ENCODE results near the gene CUEDC2. TPM values are rescaled to one million over a fixed set of nuclear protein-coding genes. Genes with fewer than 3 reads are reported as not detected.

The CUEDC2 gene
- total RNA-seq, 1 experiment from 2014 or later: 40.2 TPM

- Mint-ChIP-seq H3K9me3 (no peaks in the 10 kb centered on the region), H3K27me3 (ENCODE audit: low read depth) (no peaks in the 10 kb centered on the region), H3K27ac (no peak overlapping the region), H3K4me3 (no peak overlapping the region), H3K36me3 (peaks cover 24% of the 10 kb centered on the region), H3K4me1 (no peaks in the 10 kb centered on the region)
- ATAC-seq (no peak), DNase-seq (ENCODE audit: low spot score) (no peak)
- POLR2A ChIA-PET: no interaction called here
- TF ChIP-seq RELA (CRISPR knock-in tag; IDR thresholded peaks at IDR 0.05; ENCODE audit: borderline replicate concordance) (no peak), MAX (CRISPR knock-in tag; IDR thresholded peaks at IDR 0.05) (no peak), NFE2L1 (CRISPR knock-in tag; IDR thresholded peaks at IDR 0.05) (no peak), JAZF1 (CRISPR knock-in tag; IDR thresholded peaks at IDR 0.05) (no peak), ZNF396 (CRISPR knock-in tag; IDR thresholded peaks at IDR 0.05; ENCODE audit: borderline replicate concordance) (no peak), PREB (CRISPR knock-in tag; IDR thresholded peaks at IDR 0.05; ENCODE audit: borderline replicate concordance) (no peak), PRRX2 (CRISPR knock-in tag; IDR thresholded peaks at IDR 0.05) (no peak), MXD4 (CRISPR knock-in tag; IDR thresholded peaks at IDR 0.05; ENCODE audit: borderline replicate concordance) (no peak), ZSCAN18 (CRISPR knock-in tag; IDR thresholded peaks at IDR 0.05) (no peak), IRF1 (CRISPR knock-in tag; IDR thresholded peaks at IDR 0.05) (no peak), ZNF281 (CRISPR knock-in tag; IDR thresholded peaks at IDR 0.05) (no peak), E2F4 (CRISPR knock-in tag; IDR thresholded peaks at IDR 0.05; ENCODE audit: borderline replicate concordance, low read depth) (no peak), USF2 (CRISPR knock-in tag; IDR thresholded peaks at IDR 0.05) (no peak), ZNF138 (CRISPR knock-in tag; conservative IDR thresholded peaks at IDR 0.05) (no peak), ATF6 (CRISPR knock-in tag; IDR thresholded peaks at IDR 0.05) (no peak), ARID4B (CRISPR knock-in tag; IDR thresholded peaks at IDR 0.05; ENCODE audit: borderline replicate concordance) (no peak), RORB (CRISPR knock-in tag; IDR thresholded peaks at IDR 0.05) (no peak), ELF4 (CRISPR knock-in tag; IDR thresholded peaks at IDR 0.05; ENCODE audit: low read depth) (no peak)
- CTCF ChIA-PET: interaction anchor here (1.8 to 2.0 kb wide), 2 partner anchors 78 to 107 kb away, joined by 6 read pairs; no protein-coding TSS in a partner anchor
Observed at GRCh38 chr10:102476466-102477141, 44.2 kb upstream of the CUEDC2 start.

Measured in WTC11 (cell line).